Stimulated activated effector memory CD8-positive, alpha-beta T cell treated with anti-CD3 and anti-CD28 coated beads, Interleukin-12 subunit alpha, Interleukin-12 subunit beta, amount 100 ng/mL, for 72 hours (primary cell): ENCODE measurements around the gene CIAO2B.

ENCODE experiments used
- ATAC-seq: fragments of 150-1000 bp; cut with Tn5 transposase; 2 replicates; pipeline ENCODE4 v1.10.0; 2021
- DNase-seq, 2 donors: peaks; one replicate each; pipeline ENCODE4 v3.0.0; 2021 to 2022; ENCODE audit warnings: low spot score in 2 of 2
- H3K27ac Mint-ChIP-seq: one replicate; pipeline ENCODE4 v1.8.0; 2022; ENCODE audit warnings: mild to moderate bottlenecking, mixed read lengths
- H3K36me3 Mint-ChIP-seq: one replicate; pipeline ENCODE4 v1.8.0; 2022; ENCODE audit warnings: mild to moderate bottlenecking, mixed read lengths
- H3K4me1 Mint-ChIP-seq: one replicate; pipeline ENCODE4 v1.8.0; 2022; ENCODE audit warnings: mixed read lengths
- H3K4me3 Mint-ChIP-seq: one replicate; pipeline ENCODE4 v1.8.0; 2022; ENCODE audit warnings: mild to moderate bottlenecking, mixed read lengths
- H3K9me3 Mint-ChIP-seq: one replicate; pipeline ENCODE4 v1.8.0; 2022; ENCODE audit warnings: mixed read lengths

Gene CIAO2B

GRCh38 chr16:66921729-66922450, 12.3 kb downstream of the CIAO2B start:
- peaks cover 19% of the 10 kb centered on the region for H3K4me1 Mint-ChIP-seq
- no peak overlapping the region for H3K4me3 Mint-ChIP-seq
- ATAC-seq, result no peak
- H3K36me3 Mint-ChIP-seq, result no peaks in the 10 kb centered on the region
- DNase-seq, result no peak
- no peak overlapping the region for H3K27ac Mint-ChIP-seq
- H3K9me3 Mint-ChIP-seq, result no peaks in the 10 kb centered on the region

DNA sequence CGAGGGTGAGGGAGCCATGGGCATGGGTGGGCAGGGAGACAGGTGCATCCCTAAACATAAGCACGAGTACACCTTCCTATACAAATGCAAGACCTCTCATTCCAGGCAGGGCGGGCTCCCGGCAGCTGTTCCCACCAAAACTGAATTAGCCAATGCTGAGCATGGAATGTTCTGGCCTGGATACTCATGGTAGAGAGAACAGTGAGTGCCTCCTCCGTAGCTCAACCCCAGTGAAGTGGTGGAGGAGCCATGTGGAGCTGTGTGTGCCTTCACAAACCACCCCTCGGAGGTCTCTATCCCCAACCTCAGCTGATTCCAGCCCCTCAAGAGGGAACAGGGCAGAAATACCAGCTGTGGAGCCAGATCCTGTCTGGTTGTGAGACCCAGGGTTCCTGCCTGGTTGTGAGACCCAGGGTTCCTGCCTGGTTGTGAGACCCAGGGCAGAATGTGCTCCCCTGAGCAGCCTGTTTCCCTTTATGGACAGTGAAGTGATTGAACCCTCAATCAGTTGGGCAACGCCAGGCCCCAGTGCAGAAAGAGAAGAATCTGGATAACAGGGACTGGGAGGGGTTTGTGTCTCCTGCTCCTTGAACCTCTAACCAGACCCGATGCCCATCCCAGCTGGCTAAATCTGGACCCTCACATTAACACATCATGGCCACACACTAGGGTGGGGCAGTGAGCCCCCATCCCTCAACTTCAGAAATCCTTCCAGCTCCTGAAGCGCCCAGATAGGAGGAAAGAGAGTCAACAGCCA, 13.1 kb downstream of the CIAO2B start:
- Mint-ChIP-seq H3K4me3 (no peak overlapping the region), H3K9me3 (no peaks in the 10 kb centered on the region), H3K27ac (no peak overlapping the region), H3K4me1 (peaks cover 19% of the 10 kb centered on the region), H3K36me3 (no peaks in the 10 kb centered on the region)
- DNase-seq (no peak), ATAC-seq (no peak)

DNA sequence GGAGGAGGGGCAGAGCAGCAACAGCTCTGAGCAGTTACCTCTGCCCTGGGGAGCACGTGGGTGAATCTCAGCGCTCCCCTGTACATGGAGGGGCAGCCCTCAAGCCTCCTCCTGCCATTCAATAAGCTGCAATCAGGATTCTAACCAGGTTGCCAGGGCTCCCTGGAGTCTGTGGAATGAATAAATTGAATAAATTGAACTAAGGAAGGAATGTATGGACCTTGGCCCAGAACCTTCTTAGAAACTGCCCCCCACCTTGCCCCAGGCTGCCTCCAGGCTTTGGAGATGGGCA, 14.0 kb downstream of the CIAO2B start:
- Mint-ChIP-seq H3K4me1 (peaks cover 11% of the 10 kb centered on the region), H3K36me3 (no peaks in the 10 kb centered on the region), H3K27ac (peak overlapping the region; percentile 13), H3K4me3 (no peak overlapping the region), H3K9me3 (no peaks in the 10 kb centered on the region)
- no peak for ATAC-seq
- no peak for DNase-seq

DNA sequence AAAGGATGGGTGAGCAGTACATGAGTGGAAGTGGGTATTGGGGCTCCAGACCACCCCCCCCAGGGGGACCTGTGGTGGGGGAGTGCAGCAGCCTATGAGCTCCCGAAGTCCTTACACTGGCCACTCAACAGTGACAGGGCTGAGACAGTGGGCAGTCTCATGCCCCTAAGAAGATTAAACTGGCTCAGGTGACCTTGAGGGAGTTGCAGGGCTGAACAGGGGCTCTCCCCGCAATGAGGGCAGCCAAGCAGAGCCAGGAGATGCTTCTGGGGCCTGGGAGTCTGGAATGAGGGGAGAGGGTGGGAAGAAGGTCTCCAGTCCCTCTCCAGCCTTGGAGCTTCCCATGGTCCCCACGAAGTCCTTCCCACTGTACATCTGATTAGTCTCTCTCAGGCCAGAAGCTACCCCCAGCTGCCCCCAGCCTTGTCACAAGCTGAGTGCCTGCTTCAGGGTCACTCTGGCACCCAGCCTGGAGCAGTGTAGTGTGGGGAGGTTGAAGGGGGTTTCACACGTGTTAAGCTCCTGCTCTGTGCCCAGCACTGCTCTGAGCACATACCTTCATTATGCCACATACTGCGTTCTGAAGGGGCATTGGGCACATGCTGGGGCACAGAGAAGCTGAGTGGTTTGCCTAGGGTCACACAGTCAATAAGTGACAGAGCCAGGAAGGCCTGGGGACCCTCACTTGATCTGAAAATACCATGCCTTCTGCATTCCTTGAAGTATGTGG, 14.5 kb downstream of the CIAO2B start:
- Mint-ChIP-seq H3K4me3 (no peak overlapping the region), H3K36me3 (no peaks in the 10 kb centered on the region), H3K9me3 (no peaks in the 10 kb centered on the region), H3K27ac (peak overlapping the region; percentile 13), H3K4me1 (peaks cover 10% of the 10 kb centered on the region)
- DNase-seq (no peak), ATAC-seq (no peak)

- no peak for DNase-seq
- Mint-ChIP-seq H3K9me3 (no peaks in the 10 kb centered on the region), H3K4me3 (no peak within 1 kb of the TSS), H3K36me3 (no peaks in the 10 kb centered on the region), H3K27ac (peak within 1 kb of the TSS; percentile 13), H3K4me1 (peaks cover 9% of the 10 kb centered on the region)
- ATAC-seq, result no peak
Observed at GRCh38 chr16:66918803-66919568, 15.2 kb downstream of the CIAO2B start, which contains the start of gene CDH16. Gene CDH16 (minus strand): TSS chr16:66918885. CDS start chr16:66918065, 820 bp downstream.

- H3K4me1 Mint-ChIP-seq, result peaks cover 2% of the 10 kb centered on the region
- H3K27ac Mint-ChIP-seq, result no peak overlapping the region
- ATAC-seq (no peak), DNase-seq (no peak)
- no peaks in the 10 kb centered on the region for H3K36me3 Mint-ChIP-seq
- H3K4me3 Mint-ChIP-seq, result no peak overlapping the region
- H3K9me3 Mint-ChIP-seq, result no peaks in the 10 kb centered on the region
Observed at GRCh38 chr16:66918355-66918754, 15.8 kb downstream of the CIAO2B start.

- Mint-ChIP-seq H3K27ac (no peak overlapping the region), H3K4me1 (no peaks in the 10 kb centered on the region), H3K36me3 (no peaks in the 10 kb centered on the region), H3K4me3 (no peak overlapping the region), H3K9me3 (no peaks in the 10 kb centered on the region)
- ATAC-seq (no peak), DNase-seq (no peak)
Observed at GRCh38 chr16:66917741-66918140, 16.5 kb downstream of the CIAO2B start.

GRCh38 chr16:66916518-66916917, 17.7 kb downstream of the CIAO2B start:
- Mint-ChIP-seq H3K9me3 (no peaks in the 10 kb centered on the region), H3K4me1 (no peaks in the 10 kb centered on the region), H3K36me3 (no peaks in the 10 kb centered on the region), H3K27ac (no peak overlapping the region), H3K4me3 (no peak overlapping the region)
- ATAC-seq (no peak), DNase-seq (no peak)

- Mint-ChIP-seq H3K36me3 (no peaks in the 10 kb centered on the region), H3K4me1 (no peaks in the 10 kb centered on the region), H3K9me3 (no peaks in the 10 kb centered on the region), H3K27ac (peak overlapping the region; percentile 1), H3K4me3 (no peak overlapping the region)
- no peak for DNase-seq
- no peak for ATAC-seq
Observed at GRCh38 chr16:66915041-66915440, 19.2 kb downstream of the CIAO2B start.

DNA sequence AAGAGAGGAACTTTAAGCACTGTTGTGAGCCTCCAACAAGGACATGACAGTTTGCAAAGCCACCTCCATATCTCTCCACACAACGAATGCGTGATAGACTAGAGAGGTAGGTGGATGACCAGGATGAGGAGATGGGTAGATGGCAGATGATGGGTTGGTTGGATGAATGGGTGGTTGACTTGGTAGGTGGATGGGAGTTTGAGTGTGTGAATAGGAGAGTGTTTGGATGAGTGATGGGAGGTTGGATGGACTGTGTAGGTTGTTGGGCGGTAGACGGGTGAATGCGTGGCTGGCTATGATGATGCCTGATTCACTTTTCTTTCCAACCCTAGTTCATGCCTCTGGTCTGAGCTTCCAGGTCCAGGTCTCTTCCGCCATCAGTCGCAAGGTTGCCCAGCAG, 19.7 kb downstream of the CIAO2B start:
- Mint-ChIP-seq H3K36me3 (no peaks in the 10 kb centered on the region), H3K9me3 (no peaks in the 10 kb centered on the region), H3K4me1 (no peaks in the 10 kb centered on the region), H3K4me3 (no peak overlapping the region), H3K27ac (peak overlapping the region; percentile 1)
- no peak for DNase-seq
- ATAC-seq, result no peak

DNA sequence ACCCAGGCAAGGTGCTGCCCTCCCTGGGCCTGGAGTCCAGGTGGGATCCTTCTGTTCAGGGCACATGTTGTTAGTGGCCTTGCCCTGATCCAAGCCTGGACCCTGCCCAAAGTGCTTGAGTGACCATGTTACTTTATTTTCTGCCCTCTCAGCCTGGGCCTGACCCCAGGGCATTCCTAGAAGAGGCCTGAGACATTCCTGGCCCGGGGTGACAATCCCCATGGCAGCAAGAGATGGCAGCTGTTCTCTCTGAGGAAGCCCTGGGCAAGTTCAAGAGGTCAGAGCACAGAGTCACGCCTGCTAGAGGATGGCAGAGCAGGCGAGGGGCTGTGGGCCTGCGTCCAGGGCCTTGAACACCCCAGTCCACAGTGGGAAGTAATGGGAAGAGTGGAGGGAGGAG, 20.5 kb downstream of the CIAO2B start:
- peak overlapping the region; percentile 1 for H3K27ac Mint-ChIP-seq
- ATAC-seq (no peak), DNase-seq (no peak)
- H3K4me3 Mint-ChIP-seq, result no peak overlapping the region
- no peaks in the 10 kb centered on the region for H3K9me3 Mint-ChIP-seq
- H3K4me1 Mint-ChIP-seq, result no peaks in the 10 kb centered on the region
- H3K36me3 Mint-ChIP-seq, result no peaks in the 10 kb centered on the region

DNA sequence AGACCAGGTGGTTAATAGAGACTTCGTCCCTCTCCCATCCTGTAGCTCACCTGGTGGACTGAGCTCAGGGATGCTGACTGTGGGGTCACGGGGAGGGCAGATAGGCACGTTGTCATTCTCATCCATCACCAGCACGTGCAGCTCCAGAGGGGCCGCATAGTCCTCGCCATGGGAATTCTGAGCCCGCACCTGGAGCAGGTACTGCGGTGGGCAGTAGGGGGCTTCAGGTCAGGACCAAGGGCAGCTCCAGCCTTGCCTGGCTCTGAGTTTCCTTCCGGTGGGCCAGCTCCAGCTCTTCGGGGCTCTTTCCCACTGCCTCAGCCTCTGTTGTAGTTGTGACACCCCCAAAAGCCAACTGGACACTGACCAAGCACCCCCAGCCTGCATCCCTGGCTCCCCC, 21.1 kb downstream of the CIAO2B start:
- ATAC-seq (no peak), DNase-seq (no peak)
- H3K4me3 Mint-ChIP-seq, result no peak overlapping the region
- H3K4me1 Mint-ChIP-seq, result no peaks in the 10 kb centered on the region
- H3K9me3 Mint-ChIP-seq, result no peaks in the 10 kb centered on the region
- H3K36me3 Mint-ChIP-seq, result no peaks in the 10 kb centered on the region
- no peak overlapping the region for H3K27ac Mint-ChIP-seq

GRCh38 chr16:66911801-66912200, 22.4 kb downstream of the CIAO2B start:
- no peak overlapping the region for H3K4me3 Mint-ChIP-seq
- ATAC-seq, result no peak
- H3K9me3 Mint-ChIP-seq, result no peaks in the 10 kb centered on the region
- no peak overlapping the region for H3K27ac Mint-ChIP-seq
- H3K4me1 Mint-ChIP-seq, result no peaks in the 10 kb centered on the region
- DNase-seq, result no peak
- H3K36me3 Mint-ChIP-seq, result no peaks in the 10 kb centered on the region

GRCh38 chr16:66911112-66911511, 23.1 kb downstream of the CIAO2B start:
- Mint-ChIP-seq H3K36me3 (no peaks in the 10 kb centered on the region), H3K27ac (no peak overlapping the region), H3K4me1 (peaks cover 5% of the 10 kb centered on the region), H3K4me3 (no peak overlapping the region), H3K9me3 (no peaks in the 10 kb centered on the region)
- no peak for DNase-seq
- ATAC-seq, result no peak

GRCh38 chr16:66910175-66910940, 23.8 kb downstream of the CIAO2B start:
- Mint-ChIP-seq H3K36me3 (no peaks in the 10 kb centered on the region), H3K4me1 (peaks cover 9% of the 10 kb centered on the region), H3K4me3 (no peak overlapping the region), H3K9me3 (no peaks in the 10 kb centered on the region), H3K27ac (no peak overlapping the region)
- ATAC-seq (no peak), DNase-seq (no peak)
